Erythroblast (primary cell): Measurements from ENCODE around the gene ICE2.

Experiments used
- GATA1 ChIP-seq: IDR thresholded peaks from 2 replicates; pipeline ENCODE4 v1.6.1; 2011; ENCODE audit warnings: low read depth, mild to moderate bottlenecking, control low read depth, low read length, moderate library complexity
- POLR2A ChIP-seq: IDR thresholded peaks from 2 replicates; pipeline ENCODE4 v1.6.1; 2011; ENCODE audit warnings: mild to moderate bottlenecking, low read length

GRCh38 chr15:60374209-60374608 lies 104.7 kb downstream of the ICE2 start:
- TF ChIP-seq POLR2A = no peak
- no peak for TF ChIP-seq GATA1
